K562 (cell line): ENCODE data around the gene SFSWAP. TPM values are rescaled to one million over a fixed set of nuclear protein-coding genes. Genes with fewer than 3 reads are reported as not detected.

Source experiments
- ATAC-seq: fragments of 200-7000 bp; cut with Tn5 transposase; 3 replicates; pipeline ENCODE4 v1.9.1; 2020; ENCODE audit warnings: moderate library complexity
- BruUV-seq: library from RNA; stranded (reverse); fragments of 400-500 nt; replicated peaks from 2 replicates; lab custom pipeline; 2021; lab: Mats Ljungman, UMichigan
- CTCF ChIA-PET: fragments of 300-600 bp; formaldehyde crosslinking; extraction: SDS; loops from one replicate; lab custom pipeline; 2021; ENCODE audit warnings: low intra/inter-chr PET ratio; lab: Yijun Ruan, JAX
- POLR2A ChIA-PET: fragments of 300-600, 350-650 bp; sonication (Branson Sonifier 250); formaldehyde crosslinking; extraction: SDS; loops from one replicate; lab custom pipeline; 2021; ENCODE audit warnings: antibody characterized with exemption, inconsistent platforms; lab: Yijun Ruan, JAX
- DNase-seq, 4 experiments: peaks; one replicate each; pipeline versions ENCODE4 v3.0.0 to v3.0.0-alpha.2; 2011 to 2018; ENCODE audit warnings: low spot score in 3 of 4, mixed read lengths in 3 of 4; ENCODE audit errors: extremely low read depth in 1 of 4
- FAIRE-seq: peaks from 2 replicates; lab custom pipeline; 2011; peaks lifted over from hg19 to GRCh38; lab: Jason Lieb, UNC
- H2AFZ ChIP-seq: 2 replicates; pipeline ENCODE4 v1.6.0; 2011; ENCODE audit warnings: low read depth, low read length, control low read depth, inconsistent platforms
- H3K27ac ChIP-seq: fragments of 200-600 bp; 3 replicates; pipeline ENCODE4 v1.8.0; 2011; ENCODE audit warnings: low read depth, mild to moderate bottlenecking, control low read depth, inconsistent platforms, low read length, moderate library complexity, mixed read lengths; ENCODE audit errors: extremely low read depth
- H3K27me3 ChIP-seq, 2 experiments: fragments of 300-600 bp in 1 of 2; 2 replicates in 1 of 2; 3 replicates in 1 of 2; pipeline versions ENCODE4 v1.6.0 to v1.8.0; 2011; ENCODE audit warnings: inconsistent platforms in 2 of 2, low read length in 2 of 2, mild to moderate bottlenecking in 1 of 2, mixed read lengths in 1 of 2, moderate library complexity in 1 of 2; ENCODE audit not compliant: control insufficient read depth in 2 of 2, insufficient read depth in 2 of 2
- H3K36me3 ChIP-seq: fragments of 300-600 bp; 3 replicates; pipeline ENCODE4 v1.8.0; 2011; ENCODE audit warnings: mild to moderate bottlenecking, low read length, inconsistent platforms; ENCODE audit not compliant: control insufficient read depth, insufficient read depth
- H3K4me1 ChIP-seq, 2 experiments: fragments of 200-600 bp in 1 of 2; replicated peaks in 1 of 2; 2 replicates in 1 of 2; 3 replicates in 1 of 2; pipeline versions ENCODE4 v1.5.1 to v1.8.0; 2011; ENCODE audit warnings: inconsistent platforms in 2 of 2, low read length in 2 of 2, mild to moderate bottlenecking in 1 of 2, mixed read lengths in 1 of 2, moderate library complexity in 1 of 2; ENCODE audit not compliant: control insufficient read depth in 2 of 2, insufficient read depth in 2 of 2
- H3K4me2 ChIP-seq: 2 replicates; pipeline ENCODE4 v1.6.1; 2011; ENCODE audit warnings: low read length, control low read depth, inconsistent platforms, mixed read lengths; ENCODE audit not compliant: insufficient read depth
- H3K4me3 ChIP-seq: fragments of 200-600 bp; sonication (generic), shearing (Covaris generic); 2 replicates; pipeline ENCODE4 v1.5.1; 2016; ENCODE audit warnings: control low read depth, inconsistent platforms
- H3K79me2 ChIP-seq: fragments of 200-600 bp; 3 replicates; pipeline ENCODE4 v1.8.0; 2011; ENCODE audit warnings: low read length, inconsistent platforms; ENCODE audit not compliant: control insufficient read depth, insufficient read depth
- H3K9ac ChIP-seq, 2 experiments: 2 replicates each; pipeline versions ENCODE4 v1.6.0 to v1.6.1; 2011; ENCODE audit warnings: low read depth in 2 of 2, low read length in 2 of 2, control low read depth in 1 of 2, inconsistent platforms in 1 of 2, mild to moderate bottlenecking in 1 of 2, mixed read lengths in 1 of 2; ENCODE audit not compliant: insufficient read depth in 1 of 2
- H3K9me1 ChIP-seq: one replicate; pipeline ENCODE4 v1.6.0; 2011; ENCODE audit warnings: inconsistent platforms, mild to moderate bottlenecking, low read length, moderate library complexity; ENCODE audit not compliant: control insufficient read depth, insufficient read depth
- H3K9me3 ChIP-seq: replicated peaks from 2 replicates; pipeline ENCODE4 v1.5.1; 2011; ENCODE audit warnings: low read depth, low read length, inconsistent platforms; ENCODE audit not compliant: control insufficient read depth, insufficient read depth
- H4K20me1 ChIP-seq: replicated peaks from 2 replicates; pipeline ENCODE4 v1.6.1; 2011; ENCODE audit warnings: low read length, inconsistent platforms, mixed read lengths; ENCODE audit not compliant: control insufficient read depth, insufficient read depth
- CBFA2T3 ChIP-seq: fragments of 450-650 bp; IDR thresholded peaks from 2 replicates; pipeline ENCODE4 v1.6.1; 2017
- CREBBP ChIP-seq: IDR thresholded peaks from one replicate; pipeline ENCODE4 v1.6.1; 2012; ENCODE audit warnings: low read depth, mild to moderate bottlenecking, control low read depth, inconsistent platforms, low read length
- MCM2 ChIP-seq: fragments of 450-650 bp; IDR thresholded peaks from 2 replicates; pipeline ENCODE4 v1.6.1; 2017; ENCODE audit warnings: low read depth, mild to moderate bottlenecking
- NFATC3 ChIP-seq: fragments of 450-650 bp; IDR thresholded peaks from 2 replicates; pipeline ENCODE4 v1.6.1; 2017; ENCODE audit warnings: mild to moderate bottlenecking
- RNF2 ChIP-seq: sonication (generic); IDR thresholded peaks from 2 replicates; pipeline ENCODE4 v1.6.1; 2016
- ZBTB8A ChIP-seq: fragments of 450-650 bp; IDR thresholded peaks from 2 replicates; pipeline ENCODE4 v1.6.1; 2018; ENCODE audit warnings: mild to moderate bottlenecking, moderate library complexity; ENCODE audit not compliant: partially characterized antibody
- WGBS: fragments of 100-300 bp; shearing (Covaris generic); methylation state at CpG from one replicate; pipeline ENCODE4 v1.1.6; 2016; ENCODE audit warnings: low coverage, mixed read lengths; ENCODE audit not compliant: insufficient coverage; ENCODE audit errors: missing lambda C conversion rate; 5-methylcytosine and 5-hydroxymethylcytosine counted together
- in situ Hi-C: fragments of 300-500 bp; cut with MboI; formaldehyde crosslinking; loops from 4 replicates; pipeline ENCODE4 v1.15.0; 2018; ENCODE audit warnings: inconsistent platforms, mixed read lengths
- intact Hi-C: fragments of 100-400 bp; cut with micrococcal nuclease; formaldehyde crosslinking; loops from 2 replicates; pipeline ENCODE4 v1.14.2; 2022
- polyA plus RNA-seq, 8 experiments: library from polyadenylated mRNA; depleted of rRNA in 4 of 8; stranded (reverse) in 5 of 8; unstranded in 3 of 8; fragments of >200 nt; fragmentation: Nextera tagmentation in 2 of 8; fragmentation: Illumina TruSeq in 1 of 8; extraction: Ambion mirVana in 2 of 8; extraction: Trizol in 1 of 8; gene quantifications; 2 replicates each; pipeline versions ENCODE4 v1.2.1 to v1.2.3, GENCODE V29; 2011 to 2014; ENCODE audit warnings: inconsistent platforms in 1 of 8, missing spikeins in 1 of 8
- total RNA-seq, 7 experiments: library from RNA; depleted of rRNA in 6 of 7; stranded (reverse); fragments of >200 nt in 6 of 7; fragmentation: Illumina TruSeq in 2 of 7; extraction: Trizol in 2 of 7; gene quantifications; 2 replicates each; pipeline versions ENCODE4 v1.2.1 to v1.2.3, GENCODE V29; 2011 to 2021; ENCODE audit warnings: low replicate concordance in 1 of 7

SFSWAP gene
- total and polyA plus RNA-seq, 9 of the 15 experiments (the other 6 are each of a cell fraction or from before 2014, with no cell fraction given), result 2.4 to 60.4 (median 32.6) TPM

- Histone ChIP-seq H3K36me3 (no peaks in the 10 kb centered on the region), H3K9me1 (peaks cover 3% of the 10 kb centered on the region), H3K27me3 (peaks cover 27 to 48% of the 10 kb centered on the region in 2 experiments), H3K4me2 (no peak overlapping the region), H3K4me1 (peaks cover 0 to 10% of the 10 kb centered on the region in 2 experiments; a peak in 1 of 5 replicates), H3K79me2 (no peaks in the 10 kb centered on the region), H3K9ac (no peak overlapping the region), H3K9me3 (no peaks in the 10 kb centered on the region), H3K27ac (no peak overlapping the region), H3K4me3 (no peak overlapping the region), H2AFZ (no peak overlapping the region), H4K20me1 (no peaks in the 10 kb centered on the region; the same call in 1 of the 2 replicates)
- DNase-seq (no peak), FAIRE-seq (peak; percentile 26), ATAC-seq (no peak)
- intact Hi-C loops, result no loop called here
- ChIA-PET CTCF (no interaction called here), POLR2A (no interaction called here)
- WGBS, result 0% methylated on average over 7 of the region's 7 CpGs
- TF ChIP-seq CBFA2T3, result peak; percentile 36; the same call in 1 of the 2 replicates
- TF ChIP-seq MCM2, result no peak
- no TSS peak for BruUV-seq
- in situ Hi-C loops, result loop anchor here (10.0 kb wide), 1 partner anchor 1599 kb away; no protein-coding TSS in a partner anchor
These were observed 37.0 kb upstream of the SFSWAP start for GRCh38 chr12:131673888-131674257.

- POLR2A ChIA-PET, result no interaction called here
These were observed 36.5 kb upstream of the SFSWAP start for GRCh38 chr12:131674373-131674772.

More at GRCh38 chr12:131674373-131674772, 36.5 kb upstream of the SFSWAP start:
- ATAC-seq, result peak; percentile 25; the same call in 1 of the 3 replicates
- no TSS peak for BruUV-seq
- no peak for DNase-seq
- H3K9me1 ChIP-seq, result peaks cover 3% of the 10 kb centered on the region
- H3K4me2 ChIP-seq, result no peak overlapping the region
- no peaks in the 10 kb centered on the region for H3K9me3 ChIP-seq
- no peak overlapping the region for H3K9ac ChIP-seq
- TF ChIP-seq ZBTB8A, result no peak
- no peak for TF ChIP-seq CREBBP
- TF ChIP-seq NFATC3, result no peak
- no peak for TF ChIP-seq RNF2
- CTCF ChIA-PET, result no interaction called here
- 0% methylated on average over 6 of the region's 6 CpGs for WGBS
- intact Hi-C loops, result no loop called here
- H4K20me1 ChIP-seq, result no peaks in the 10 kb centered on the region; the same call in 1 of the 2 replicates
- no peaks in the 10 kb centered on the region for H3K36me3 ChIP-seq
- in situ Hi-C loops, result loop anchor here (10.0 kb wide), 1 partner anchor 1600 kb away; no protein-coding TSS in a partner anchor
- H3K27ac ChIP-seq, result no peak overlapping the region
- H3K4me1 ChIP-seq, result peaks cover 0 to 13% of the 10 kb centered on the region in 2 experiments; a peak in 1 of 5 replicates
- no peaks in the 10 kb centered on the region for H3K79me2 ChIP-seq
- no peak for FAIRE-seq
- H3K27me3 ChIP-seq, result peaks cover 24 to 51% of the 10 kb centered on the region in 2 experiments
- H3K4me3 ChIP-seq, result no peak overlapping the region
- H2AFZ ChIP-seq, result no peak overlapping the region
